ENCODE measurements around the gene PLEKHG4B.

PLEKHG4B gene

GRCh38 chr5:136901-137300 is 44.9 kb downstream of the PLEKHG4B start:
- no peak for DNase-seq

DNA sequence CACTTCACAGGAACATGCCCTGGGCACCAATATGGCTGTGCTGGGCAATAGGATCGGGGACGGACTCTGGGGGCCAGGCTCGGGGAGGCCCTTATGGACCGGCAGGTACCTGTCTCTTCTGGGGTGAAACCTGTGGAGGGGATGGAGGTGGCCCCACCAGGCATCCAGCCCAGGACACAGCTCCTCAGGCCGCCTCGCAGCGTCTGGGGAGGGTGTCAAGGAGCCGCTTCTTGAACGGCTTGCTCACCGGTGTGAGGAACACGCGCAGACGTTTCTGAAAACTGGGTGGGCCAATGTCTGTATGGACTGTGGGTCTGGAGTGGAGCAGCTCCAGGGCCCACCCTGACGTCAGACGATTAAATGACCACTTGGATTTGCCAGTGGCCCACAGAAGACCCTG is 45.8 kb downstream of the PLEKHG4B start:
- DNase-seq: no peak

DNA sequence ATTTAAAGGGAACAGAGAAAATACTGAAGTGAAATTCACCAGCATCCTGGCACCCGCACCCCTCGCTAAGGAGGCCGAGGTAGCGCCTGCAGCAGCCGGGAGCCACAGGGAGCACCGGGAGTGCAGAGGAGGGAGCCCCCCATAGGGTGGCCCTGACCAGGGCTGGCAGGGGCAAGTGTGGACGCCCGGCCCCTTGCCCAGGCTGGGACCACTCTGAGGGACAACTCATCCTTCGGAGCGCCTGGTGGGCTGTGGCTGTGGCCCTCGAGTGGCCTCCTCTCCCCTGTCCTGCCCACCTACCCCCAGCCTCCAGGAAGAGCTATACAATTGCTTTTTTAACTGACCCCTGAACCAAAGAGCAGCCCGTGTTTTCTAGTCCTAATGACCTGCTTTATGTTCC is 47.0 kb downstream of the PLEKHG4B start:
- DNase-seq: no peak

- no peak for DNase-seq
These were observed 47.8 kb downstream of the PLEKHG4B start for GRCh38 chr5:139579-140442.

GRCh38 chr5:140443-140829 is 48.5 kb downstream of the PLEKHG4B start:
- no peak for DNase-seq

DNA sequence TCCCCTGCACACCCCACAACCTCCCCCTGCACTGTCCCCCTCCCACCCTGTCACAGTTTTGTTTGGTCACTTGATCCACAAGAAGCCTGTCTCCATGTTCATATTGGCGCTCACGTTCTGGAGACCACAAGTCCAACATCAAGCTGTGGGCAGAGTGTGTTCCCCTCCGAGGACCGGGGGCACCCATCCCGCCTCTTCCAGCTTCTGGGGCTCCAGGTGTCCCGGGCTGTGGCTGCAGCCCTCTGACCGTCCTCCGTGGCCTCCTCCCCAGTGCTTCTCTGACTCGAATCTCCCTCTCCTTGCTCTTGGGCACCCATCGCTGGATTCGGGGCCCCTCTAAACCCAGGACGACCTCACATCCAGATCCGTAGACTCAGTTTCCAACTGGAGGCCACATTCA is 49.2 kb downstream of the PLEKHG4B start:
- DNase-seq: no peak

DNA sequence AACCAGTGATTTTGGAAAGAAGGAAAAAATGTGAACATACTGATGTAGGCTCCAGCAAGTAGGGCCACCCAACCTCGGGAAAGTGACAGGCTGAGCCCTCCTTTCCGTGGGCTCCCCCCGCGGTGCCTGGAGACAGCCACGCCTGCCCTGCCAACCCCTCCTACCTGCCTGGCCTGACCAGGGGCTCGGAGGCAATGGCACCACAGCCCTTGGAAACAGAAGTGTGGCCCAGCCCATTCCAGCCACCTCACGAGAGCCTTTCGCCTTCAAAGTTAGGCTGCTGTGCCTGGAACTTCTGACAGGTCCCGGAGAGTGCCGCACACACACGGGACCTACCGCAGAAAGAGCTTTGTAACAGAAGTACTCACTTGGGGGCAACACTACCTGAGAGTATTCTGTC is 49.8 kb downstream of the PLEKHG4B start:
- DNase-seq: no peak

GRCh38 chr5:142246-142810 is 50.4 kb downstream of the PLEKHG4B start:
- no peak for DNase-seq

GRCh38 chr5:143041-143440 is 51.1 kb downstream of the PLEKHG4B start:
- no peak for DNase-seq

DNA sequence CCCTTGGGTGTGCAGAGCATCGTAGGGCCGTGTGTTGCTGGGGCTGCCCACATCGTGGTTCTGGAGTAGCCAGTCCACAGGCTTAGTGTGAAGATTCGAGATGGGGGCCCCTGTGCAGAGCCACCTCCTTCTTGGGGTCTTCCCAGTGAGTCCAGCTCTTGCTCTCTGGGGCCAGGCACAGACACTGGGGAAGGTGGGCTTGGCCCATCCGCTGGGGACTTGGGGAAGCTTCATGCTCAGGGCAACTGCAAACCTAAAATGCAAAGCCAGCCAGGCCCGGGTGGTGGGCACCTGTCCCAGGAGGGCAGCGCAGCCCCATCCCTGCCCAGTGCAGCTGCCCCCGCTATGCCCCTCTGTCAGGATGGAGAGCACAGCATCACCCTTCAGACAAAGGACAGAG is 53.0 kb downstream of the PLEKHG4B start:
- no peak for DNase-seq

- no peak for DNase-seq
These were observed 53.8 kb downstream of the PLEKHG4B start for GRCh38 chr5:145585-146323.

DNA sequence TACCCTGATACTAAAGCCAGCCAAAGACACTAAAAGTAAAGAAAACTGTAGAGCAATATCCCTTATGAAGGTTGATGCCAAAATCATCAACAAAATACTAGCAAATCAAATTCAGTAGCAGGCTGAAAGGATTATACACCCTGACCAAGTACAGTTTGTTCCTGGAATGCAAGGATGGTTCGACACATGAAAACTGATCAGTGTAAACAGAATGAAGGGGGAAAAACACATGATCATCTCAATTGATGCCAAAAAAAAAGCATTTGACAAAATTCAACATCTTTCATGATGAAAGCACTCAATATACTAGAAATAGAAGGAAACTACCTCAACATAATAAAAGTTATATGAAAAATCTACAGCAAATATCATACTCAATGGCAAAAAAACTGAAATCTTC is 55.8 kb downstream of the PLEKHG4B start:
- DNase-seq: no peak

- no peak for DNase-seq
These were observed 57.9 kb downstream of the PLEKHG4B start for GRCh38 chr5:149745-150485.

GRCh38 chr5:150746-151145 is 58.8 kb downstream of the PLEKHG4B start:
- DNase-seq: no peak

DNA sequence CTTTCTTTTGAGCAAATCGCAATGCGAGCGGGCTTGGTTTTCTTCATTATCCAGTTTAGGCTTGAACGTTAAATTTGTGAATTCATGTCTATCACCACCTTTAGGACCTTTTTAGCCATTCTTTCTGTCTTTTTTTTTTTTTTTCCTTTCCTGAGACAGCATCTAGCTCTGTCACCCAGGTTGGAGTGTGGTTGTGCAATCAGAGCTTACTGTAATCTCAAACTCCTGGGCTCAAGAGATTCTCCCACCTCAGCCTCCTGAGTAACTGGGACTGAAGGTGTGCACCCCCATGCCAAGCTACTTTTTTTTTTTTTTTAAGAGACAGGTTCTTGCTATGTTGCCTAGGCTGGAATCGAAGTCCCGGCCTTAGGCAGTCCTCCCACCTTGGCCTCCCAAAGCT is 60.1 kb downstream of the PLEKHG4B start:
- no peak for DNase-seq

GRCh38 chr5:153256-153655 is 61.3 kb downstream of the PLEKHG4B start:
- DNase-seq: no peak

DNA sequence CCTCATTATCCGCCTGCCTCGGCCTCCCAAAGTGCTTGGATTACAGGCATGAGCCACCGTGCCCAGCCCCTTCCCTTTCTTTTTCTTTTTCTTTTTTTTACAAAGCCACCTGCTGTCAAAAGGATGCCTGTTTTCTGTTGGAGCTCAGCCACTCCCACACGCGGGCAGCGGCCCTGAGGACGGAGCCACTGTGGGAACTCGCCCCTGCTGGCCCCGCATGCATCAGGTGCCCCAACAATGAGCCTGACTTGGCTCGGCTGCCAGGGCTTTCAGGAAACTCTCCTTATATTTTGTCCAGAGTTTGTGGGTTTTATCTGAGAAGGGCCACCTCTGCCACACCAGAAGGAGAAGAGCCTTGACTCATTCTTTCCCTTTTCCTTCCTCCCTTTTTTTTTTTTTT is 62.3 kb downstream of the PLEKHG4B start:
- no peak for DNase-seq

- peak; percentile 27 for DNase-seq
These were observed 62.9 kb downstream of the PLEKHG4B start for GRCh38 chr5:154826-155225.

DNA sequence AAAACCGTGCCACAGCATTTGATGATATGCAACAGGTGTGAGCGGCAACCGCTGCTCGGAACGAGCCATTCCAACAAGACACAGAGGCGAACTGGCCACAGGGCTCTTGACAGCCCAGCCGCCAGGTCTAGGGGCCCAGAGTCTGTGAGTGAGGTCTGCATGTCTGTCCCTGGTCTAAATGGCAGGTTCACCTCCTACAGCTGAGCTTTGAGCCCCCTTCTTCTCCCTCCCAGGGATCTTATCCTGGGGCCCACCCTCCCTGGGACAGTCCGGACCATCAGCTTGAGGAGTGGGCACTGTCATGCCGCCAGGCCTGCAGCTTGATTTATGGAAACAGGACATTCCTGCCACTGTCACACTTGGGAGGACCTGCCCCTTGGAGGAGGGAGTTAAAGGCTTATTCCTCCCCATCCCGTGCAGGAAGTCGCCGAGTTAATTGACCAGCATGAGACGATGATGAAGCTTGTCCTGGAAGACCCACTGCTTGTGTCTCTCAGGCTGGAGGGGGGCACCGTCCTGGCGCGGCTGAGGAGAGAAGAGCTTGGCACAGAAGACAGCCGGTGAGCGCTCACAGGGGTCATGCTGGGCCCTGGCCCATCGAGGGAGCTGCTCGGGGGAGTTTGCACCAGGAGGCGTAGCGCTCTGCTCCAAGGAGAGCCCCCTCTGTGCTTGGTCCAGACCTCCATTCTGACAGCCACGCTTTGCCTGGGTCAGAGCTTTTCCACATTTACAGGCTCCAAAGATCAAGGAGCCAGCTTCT is 63.9 kb downstream of the PLEKHG4B start:
- peak; percentile 43 for DNase-seq

GRCh38 chr5:156411-157072 is 64.6 kb downstream of the PLEKHG4B start:
- peak; percentile 55 for DNase-seq

DNA sequence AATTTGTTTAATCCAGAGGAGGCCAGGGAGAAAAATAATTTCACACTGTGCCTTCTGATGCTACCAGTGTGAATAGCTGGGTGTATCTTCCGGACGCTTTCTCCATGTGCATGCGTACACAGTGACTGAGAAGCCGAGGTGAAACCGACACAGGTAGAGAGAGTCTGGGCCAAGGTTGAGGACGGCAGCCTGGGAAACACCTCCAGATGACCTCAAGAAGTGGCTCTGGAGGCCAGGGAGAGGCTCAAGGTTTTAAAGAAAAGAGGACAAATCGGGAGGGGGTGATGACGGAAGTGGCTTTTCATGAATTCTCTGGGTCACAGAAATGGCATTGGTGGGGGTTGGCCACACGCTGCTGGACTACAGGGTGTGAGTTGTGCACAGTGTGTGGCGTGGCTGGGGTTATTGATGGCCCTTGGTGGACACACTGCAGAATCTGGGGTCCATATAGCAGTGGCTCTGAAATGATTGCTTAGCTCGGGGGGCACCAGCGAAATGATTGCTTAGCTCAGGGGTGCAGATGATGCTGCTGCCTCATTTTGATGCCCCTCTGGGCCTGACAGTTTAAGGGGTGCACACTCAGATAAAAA is 65.3 kb downstream of the PLEKHG4B start:
- DNase-seq: peak; percentile 21

- peak; percentile 50 for DNase-seq
These were observed 65.8 kb downstream of the PLEKHG4B start for GRCh38 chr5:157801-158200.

Measured in activated effector memory CD4-positive, alpha-beta T cell treated with anti-CD3 and anti-CD28 coated beads, Interleukin-2, amount 50 U/mL, for 16 hours (primary cell).